RWPE2 (cell line): Measurements from ENCODE around the gene PTPRD.

Experiments used
- ATAC-seq: fragments of 200-7000 bp; cut with Tn5 transposase; 3 replicates; pipeline ENCODE4 v1.9.1; 2021; ENCODE audit warnings: low read depth
- DNase-seq: peaks from one replicate; pipeline ENCODE4 v3.0.0-alpha.2; 2020; ENCODE audit warnings: low spot score
- H3K27ac ChIP-seq: fragments of 450-650 bp; 2 replicates; pipeline ENCODE4 v1.5.1; 2017; ENCODE audit warnings: mild to moderate bottlenecking; ENCODE audit not compliant: poor library complexity, severe bottlenecking
- H3K27me3 ChIP-seq: fragments of 250-450 bp; sonication (Bioruptor Pico); 2 replicates; pipeline ENCODE4 v1.5.1; 2021; ENCODE audit warnings: mild to moderate bottlenecking, moderate library complexity; ENCODE audit not compliant: insufficient read depth, poor library complexity, severe bottlenecking
- H3K36me3 ChIP-seq: fragments of 250-450 bp; sonication (Bioruptor Pico); 2 replicates; pipeline ENCODE4 v1.5.1; 2020; ENCODE audit warnings: low read depth, mild to moderate bottlenecking, moderate library complexity
- H3K4me1 ChIP-seq: fragments of 250-450 bp; sonication (Bioruptor Pico); 2 replicates; pipeline ENCODE4 v1.5.1; 2021; ENCODE audit warnings: mild to moderate bottlenecking, moderate library complexity; ENCODE audit not compliant: insufficient read depth, poor library complexity, severe bottlenecking
- H3K4me3 ChIP-seq: fragments of 250-450 bp; sonication (Bioruptor Pico); 2 replicates; pipeline ENCODE4 v1.5.1; 2021; ENCODE audit warnings: mild to moderate bottlenecking, moderate library complexity; ENCODE audit not compliant: severe bottlenecking
- H3K9me3 ChIP-seq: fragments of 250-450 bp; sonication (Bioruptor Pico); 2 replicates; pipeline ENCODE4 v1.5.1; 2021; ENCODE audit warnings: mild to moderate bottlenecking, moderate library complexity; ENCODE audit not compliant: severe bottlenecking
- TF ChIP-seq, protein P1 (sequence below): fragments of 450-650 bp; IDR thresholded peaks from one replicate; pipeline ENCODE4 v1.5.1; 2017; ENCODE audit warnings: mild to moderate bottlenecking, moderate library complexity; ENCODE audit not compliant: poor library complexity, severe bottlenecking

The PTPRD gene

DNA sequence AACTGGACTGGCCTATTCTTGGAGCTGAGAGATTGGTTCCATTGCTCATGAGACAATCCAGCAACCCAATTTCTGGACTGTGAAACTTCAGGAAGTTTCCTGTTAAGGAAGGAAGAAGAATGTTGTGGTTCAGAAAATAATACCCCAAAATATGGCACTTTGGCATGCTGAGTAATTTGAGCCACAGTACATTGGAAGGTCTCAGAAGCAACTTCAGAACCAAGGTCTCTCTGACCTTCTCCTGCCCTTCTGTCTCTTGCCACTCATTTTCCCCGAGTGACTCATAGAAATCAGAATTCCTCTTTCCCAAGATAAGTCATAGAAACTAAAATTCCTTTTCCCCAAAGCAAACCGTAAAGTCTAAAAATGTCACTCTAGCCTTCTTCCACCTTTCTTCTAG lies 1366.1 kb downstream of the PTPRD start:
- DNase-seq (no peak), ATAC-seq (no peak)
- H3K27me3 ChIP-seq, result no peaks in the 10 kb centered on the region
- no peak overlapping the region for H3K27ac ChIP-seq
- H3K9me3 ChIP-seq, result no peaks in the 10 kb centered on the region
- TF ChIP-seq, protein P1, sequence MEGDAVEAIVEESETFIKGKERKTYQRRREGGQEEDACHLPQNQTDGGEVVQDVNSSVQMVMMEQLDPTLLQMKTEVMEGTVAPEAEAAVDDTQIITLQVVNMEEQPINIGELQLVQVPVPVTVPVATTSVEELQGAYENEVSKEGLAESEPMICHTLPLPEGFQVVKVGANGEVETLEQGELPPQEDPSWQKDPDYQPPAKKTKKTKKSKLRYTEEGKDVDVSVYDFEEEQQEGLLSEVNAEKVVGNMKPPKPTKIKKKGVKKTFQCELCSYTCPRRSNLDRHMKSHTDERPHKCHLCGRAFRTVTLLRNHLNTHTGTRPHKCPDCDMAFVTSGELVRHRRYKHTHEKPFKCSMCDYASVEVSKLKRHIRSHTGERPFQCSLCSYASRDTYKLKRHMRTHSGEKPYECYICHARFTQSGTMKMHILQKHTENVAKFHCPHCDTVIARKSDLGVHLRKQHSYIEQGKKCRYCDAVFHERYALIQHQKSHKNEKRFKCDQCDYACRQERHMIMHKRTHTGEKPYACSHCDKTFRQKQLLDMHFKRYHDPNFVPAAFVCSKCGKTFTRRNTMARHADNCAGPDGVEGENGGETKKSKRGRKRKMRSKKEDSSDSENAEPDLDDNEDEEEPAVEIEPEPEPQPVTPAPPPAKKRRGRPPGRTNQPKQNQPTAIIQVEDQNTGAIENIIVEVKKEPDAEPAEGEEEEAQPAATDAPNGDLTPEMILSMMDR, result no peak
- H3K4me1 ChIP-seq, result no peaks in the 10 kb centered on the region
- H3K4me3 ChIP-seq, result no peak overlapping the region
- H3K36me3 ChIP-seq, result no peaks in the 10 kb centered on the region

DNA sequence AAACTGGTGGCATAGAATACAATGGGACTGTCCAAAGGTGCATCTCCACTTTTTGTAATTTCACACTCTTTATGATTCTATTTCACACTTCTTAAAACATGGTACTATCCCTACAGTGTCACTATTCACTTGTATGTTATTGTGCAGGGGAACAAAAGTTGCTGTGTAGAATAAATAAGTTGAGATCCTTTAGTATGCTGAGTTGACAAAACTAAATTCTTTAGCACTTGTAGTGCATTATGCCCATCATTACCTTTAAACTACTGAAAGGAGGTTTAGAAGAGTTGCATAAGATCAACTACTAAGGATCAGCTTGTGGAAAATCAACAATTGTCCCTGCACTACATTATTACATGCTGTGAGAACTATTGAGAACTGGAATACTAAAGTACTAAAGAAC lies 1380.9 kb downstream of the PTPRD start:
- Histone ChIP-seq H3K36me3 (no peaks in the 10 kb centered on the region), H3K9me3 (no peaks in the 10 kb centered on the region), H3K4me1 (no peaks in the 10 kb centered on the region), H3K27ac (no peak overlapping the region), H3K4me3 (no peak overlapping the region), H3K27me3 (no peaks in the 10 kb centered on the region)
- TF ChIP-seq, protein P1, result no peak
- DNase-seq (no peak), ATAC-seq (no peak)

GRCh38 chr9:9229269-9229668 lies 1383.5 kb downstream of the PTPRD start:
- H3K4me3 ChIP-seq, result no peak overlapping the region
- H3K27ac ChIP-seq, result no peak overlapping the region
- H3K36me3 ChIP-seq, result no peaks in the 10 kb centered on the region
- DNase-seq (no peak), ATAC-seq (no peak)
- TF ChIP-seq, protein P1, result no peak
- no peaks in the 10 kb centered on the region for H3K4me1 ChIP-seq
- H3K9me3 ChIP-seq, result no peaks in the 10 kb centered on the region
- no peaks in the 10 kb centered on the region for H3K27me3 ChIP-seq

GRCh38 chr9:9223175-9223574 lies 1389.6 kb downstream of the PTPRD start:
- no peaks in the 10 kb centered on the region for H3K9me3 ChIP-seq
- H3K27me3 ChIP-seq, result peaks cover 14% of the 10 kb centered on the region
- H3K4me1 ChIP-seq, result no peaks in the 10 kb centered on the region
- no peaks in the 10 kb centered on the region for H3K36me3 ChIP-seq
- TF ChIP-seq, protein P1, result no peak
- H3K4me3 ChIP-seq, result no peak overlapping the region
- no peak overlapping the region for H3K27ac ChIP-seq
- ATAC-seq (no peak), DNase-seq (no peak)

DNA sequence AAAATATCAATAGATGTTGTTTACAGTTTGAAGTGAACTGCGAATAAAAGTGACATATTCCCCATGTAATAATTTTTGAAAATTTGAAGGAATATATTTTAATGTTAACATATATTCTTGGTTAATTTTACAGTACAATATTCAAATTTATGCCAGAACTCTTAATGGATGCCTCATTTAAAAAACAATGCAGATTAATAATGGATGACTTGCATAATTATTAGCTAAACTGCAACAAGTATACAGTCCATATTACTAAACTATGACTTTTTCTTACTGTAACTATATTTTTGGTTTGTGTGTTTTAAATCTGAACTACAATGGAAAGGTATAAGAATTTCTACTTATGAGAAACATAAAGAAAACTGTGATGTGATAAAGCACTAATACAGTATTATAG lies 1390.1 kb downstream of the PTPRD start:
- TF ChIP-seq, protein P1, result no peak
- no peak for ATAC-seq
- no peaks in the 10 kb centered on the region for H3K36me3 ChIP-seq
- H3K27me3 ChIP-seq, result peaks cover 14% of the 10 kb centered on the region
- H3K27ac ChIP-seq, result no peak overlapping the region
- H3K9me3 ChIP-seq, result no peaks in the 10 kb centered on the region
- no peaks in the 10 kb centered on the region for H3K4me1 ChIP-seq
- no peak overlapping the region for H3K4me3 ChIP-seq
- DNase-seq, result no peak
